Omental fat pad (tissue), 4 donors: ENCODE data around the gene LIFR. TPM values are rescaled to one million over a fixed set of nuclear protein-coding genes. Genes with fewer than 3 reads are reported as not detected.

Experiments
- ATAC-seq: fragments of 150-250 bp; one replicate; pipeline ENCODE4 v1.9.1; 2016; ENCODE audit warnings: mild to moderate bottlenecking, moderate library complexity; ENCODE audit not compliant: low FRiP score
- DNase-seq: peaks from one replicate; pipeline ENCODE4 v3.0.0-alpha.2; 2019; ENCODE audit warnings: low spot score
- CTCF ChIP-seq, 3 donors: fragments of 450-650 bp; IDR thresholded peaks; one replicate each; pipeline ENCODE4 v1.5.1; 2016 to 2017; ENCODE audit warnings: antibody characterized with exemption in 3 of 3, mild to moderate bottlenecking in 3 of 3, moderate library complexity in 2 of 3
- total RNA-seq, 4 donors: library from RNA; depleted of rRNA; stranded (reverse); fragments of >200 nt; gene quantifications; one replicate each; pipeline ENCODE4 v1.1.0, GENCODE V29; 2016

Gene LIFR
- total RNA-seq, 4 donors from 2014 or later = 95.9 to 388 (median 126) TPM

- DNase-seq (no peak), ATAC-seq (no peak)
- TF ChIP-seq CTCF (IDR thresholded peaks at IDR 0.05) = no peak
These were observed 8.2 kb downstream of the LIFR start for GRCh38 chr5:38548064-38548759.

- DNase-seq (no peak), ATAC-seq (peak; percentile 60)
- TF ChIP-seq CTCF (IDR thresholded peaks at IDR 0.05) = no peak
These were observed 9.2 kb downstream of the LIFR start for GRCh38 chr5:38547257-38547656.

- ATAC-seq (no peak), DNase-seq (no peak)
- no peak for TF ChIP-seq CTCF (IDR thresholded peaks at IDR 0.05)
These were observed 9.7 kb downstream of the LIFR start for GRCh38 chr5:38546691-38547146.

GRCh38 chr5:38543886-38544285 lies 12.6 kb downstream of the LIFR start:
- no peak for TF ChIP-seq CTCF (IDR thresholded peaks at IDR 0.05)
- no peak for ATAC-seq
- no peak for DNase-seq

- no peak for TF ChIP-seq CTCF (IDR thresholded peaks at IDR 0.05)
- DNase-seq (no peak), ATAC-seq (no peak)
These were observed 13.4 kb downstream of the LIFR start for GRCh38 chr5:38543074-38543473.

GRCh38 chr5:38541174-38541725 lies 15.2 kb downstream of the LIFR start:
- TF ChIP-seq CTCF (IDR thresholded peaks at IDR 0.05) = no peak
- no peak for ATAC-seq
- DNase-seq = no peak

GRCh38 chr5:38540314-38540713 lies 16.1 kb downstream of the LIFR start:
- ATAC-seq (no peak), DNase-seq (no peak)
- TF ChIP-seq CTCF (IDR thresholded peaks at IDR 0.05) = no peak
